ENCODE measurements around the gene PRRC2C.
"Not testable (repeated sequence)": the region's sequence is repeated elsewhere in the genome, so short reads cannot be mapped to it uniquely, and the experiment has no call there.

PRRC2C gene

DNA sequence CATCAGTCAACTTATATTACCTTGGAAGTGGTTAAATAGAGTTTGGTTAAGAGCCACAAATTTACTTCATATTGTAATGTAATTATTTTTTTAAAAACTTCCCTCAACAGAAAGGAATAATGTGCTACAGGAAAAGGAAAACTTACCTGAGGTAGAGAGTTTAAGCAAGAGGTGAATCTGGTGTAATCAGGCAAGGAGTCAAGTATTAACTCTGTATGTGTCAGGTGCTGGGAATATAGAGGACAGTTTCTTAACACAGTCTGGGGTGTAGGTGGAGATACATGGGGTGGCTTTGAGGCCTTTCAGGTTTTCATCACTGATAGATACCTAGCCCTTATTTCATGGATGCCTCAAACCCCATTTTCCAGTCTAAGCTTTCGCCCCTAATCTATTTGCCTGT lies 110.8 kb downstream of the PRRC2C start:
- Histone ChIP-seq H3K4me3 (ENCODE audit: low read depth, low read length) (no peak overlapping the region), H3K9ac (no peak overlapping the region)
- TF ChIP-seq, protein P1, sequence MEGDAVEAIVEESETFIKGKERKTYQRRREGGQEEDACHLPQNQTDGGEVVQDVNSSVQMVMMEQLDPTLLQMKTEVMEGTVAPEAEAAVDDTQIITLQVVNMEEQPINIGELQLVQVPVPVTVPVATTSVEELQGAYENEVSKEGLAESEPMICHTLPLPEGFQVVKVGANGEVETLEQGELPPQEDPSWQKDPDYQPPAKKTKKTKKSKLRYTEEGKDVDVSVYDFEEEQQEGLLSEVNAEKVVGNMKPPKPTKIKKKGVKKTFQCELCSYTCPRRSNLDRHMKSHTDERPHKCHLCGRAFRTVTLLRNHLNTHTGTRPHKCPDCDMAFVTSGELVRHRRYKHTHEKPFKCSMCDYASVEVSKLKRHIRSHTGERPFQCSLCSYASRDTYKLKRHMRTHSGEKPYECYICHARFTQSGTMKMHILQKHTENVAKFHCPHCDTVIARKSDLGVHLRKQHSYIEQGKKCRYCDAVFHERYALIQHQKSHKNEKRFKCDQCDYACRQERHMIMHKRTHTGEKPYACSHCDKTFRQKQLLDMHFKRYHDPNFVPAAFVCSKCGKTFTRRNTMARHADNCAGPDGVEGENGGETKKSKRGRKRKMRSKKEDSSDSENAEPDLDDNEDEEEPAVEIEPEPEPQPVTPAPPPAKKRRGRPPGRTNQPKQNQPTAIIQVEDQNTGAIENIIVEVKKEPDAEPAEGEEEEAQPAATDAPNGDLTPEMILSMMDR (IDR thresholded peaks at IDR 0.05): no peak

DNA sequence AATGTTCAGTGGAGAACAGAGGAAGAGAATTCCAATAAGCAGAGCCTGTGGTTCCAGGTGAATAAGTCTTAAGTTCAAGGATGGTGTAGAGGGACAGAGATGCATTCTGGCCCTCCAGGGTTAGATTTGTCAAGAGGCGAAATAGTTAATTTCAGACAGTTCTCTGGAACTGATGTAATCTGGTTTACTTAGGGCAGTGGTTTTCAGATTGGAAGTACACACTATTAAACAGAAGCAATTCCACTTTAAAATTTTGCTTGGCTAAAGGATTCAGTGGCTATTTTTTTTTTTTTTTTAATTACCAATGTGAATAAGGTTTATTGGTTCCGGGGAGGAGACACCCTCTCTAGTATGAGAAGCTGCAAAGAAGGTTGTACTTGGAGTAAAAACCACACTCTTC lies 111.4 kb downstream of the PRRC2C start:
- Histone ChIP-seq H3K36me3 (ENCODE audit: control insufficient read depth, insufficient read depth, low read length) (no peaks in the 10 kb centered on the region), H2AFZ (no peak overlapping the region), H3K27ac (no peak overlapping the region), H3K9me3 (ENCODE audit: control insufficient read depth, low read length) (no peaks in the 10 kb centered on the region), H3K4me3 (ENCODE audit: low read depth, low read length) (no peak overlapping the region), H3K27me3 (ENCODE audit: control insufficient read depth, insufficient read depth, low read length) (no peaks in the 10 kb centered on the region), H3K9ac (no peak overlapping the region), H3K79me2 (no peaks in the 10 kb centered on the region), H3K4me1 (no peaks in the 10 kb centered on the region), H3K4me2 (ENCODE audit: low read length) (no peak overlapping the region)
- TF ChIP-seq, protein P1 (IDR thresholded peaks at IDR 0.05): no peak

More for the DNA sequence above, 110.8 kb downstream of the PRRC2C start:
- H3K36me3 ChIP-seq (ENCODE audit: control insufficient read depth, insufficient read depth, low read length): no peaks in the 10 kb centered on the region
- H3K27ac ChIP-seq: no peak overlapping the region
- H2AFZ ChIP-seq: no peak overlapping the region
- no peak overlapping the region for H3K4me2 ChIP-seq (ENCODE audit: low read length)
- H3K79me2 ChIP-seq: no peaks in the 10 kb centered on the region
- H3K27me3 ChIP-seq (ENCODE audit: control insufficient read depth, insufficient read depth, low read length): no peaks in the 10 kb centered on the region
- no peaks in the 10 kb centered on the region for H3K4me1 ChIP-seq
- no peaks in the 10 kb centered on the region for H3K9me3 ChIP-seq (ENCODE audit: control insufficient read depth, low read length)

DNA sequence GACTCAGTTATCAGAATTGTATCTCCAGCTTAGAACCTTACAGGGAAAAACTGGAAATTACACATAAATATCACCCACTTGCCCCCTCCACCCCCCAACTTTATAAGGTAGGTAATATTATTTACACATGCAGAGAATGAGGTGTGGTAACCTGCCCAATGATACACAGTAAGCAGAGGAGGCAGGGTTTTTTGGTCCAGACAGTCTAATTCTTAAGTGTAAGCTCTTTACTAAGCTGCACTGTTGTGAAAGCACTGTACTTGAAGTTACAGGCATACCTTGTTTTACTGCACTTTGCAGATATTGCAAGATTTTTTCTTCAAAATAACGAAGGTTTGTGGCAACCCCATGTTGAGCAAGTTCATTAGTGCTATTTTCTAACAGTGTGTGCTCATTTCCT lies 111.9 kb downstream of the PRRC2C start:
- no peak overlapping the region for H3K4me3 ChIP-seq (ENCODE audit: low read depth, low read length)
- no peak overlapping the region for H3K9ac ChIP-seq
- H3K79me2 ChIP-seq: no peaks in the 10 kb centered on the region
- TF ChIP-seq, protein P1 (IDR thresholded peaks at IDR 0.05): no peak
- no peak overlapping the region for H2AFZ ChIP-seq
- no peak overlapping the region for H3K27ac ChIP-seq
- H3K27me3 ChIP-seq (ENCODE audit: control insufficient read depth, insufficient read depth, low read length): no peaks in the 10 kb centered on the region
- no peak overlapping the region for H3K4me2 ChIP-seq (ENCODE audit: low read length)
- H3K9me3 ChIP-seq (ENCODE audit: control insufficient read depth, low read length): no peaks in the 10 kb centered on the region
- no peaks in the 10 kb centered on the region for H3K4me1 ChIP-seq
- H3K36me3 ChIP-seq (ENCODE audit: control insufficient read depth, insufficient read depth, low read length): no peaks in the 10 kb centered on the region

DNA sequence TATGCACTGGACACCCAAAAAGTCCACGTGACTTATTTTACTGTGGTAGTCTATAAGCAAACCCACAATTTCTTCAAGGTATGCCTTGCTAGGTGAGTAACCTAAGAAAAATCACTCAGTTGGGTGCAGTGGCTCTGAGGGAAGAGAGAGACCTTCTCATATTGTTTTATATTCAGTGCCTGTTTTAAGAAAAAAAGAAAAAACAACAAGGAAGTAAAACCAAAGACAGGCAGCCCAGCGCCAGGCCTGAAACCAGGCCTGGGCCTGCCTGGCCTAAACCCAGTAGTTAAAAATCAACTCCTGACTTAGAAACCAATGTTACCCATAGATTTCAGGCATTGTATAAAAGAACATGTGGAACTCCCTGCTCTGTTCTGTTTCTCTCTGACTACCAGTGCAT lies 115.0 kb downstream of the PRRC2C start:
- H3K9ac ChIP-seq; H3K79me2 ChIP-seq; H3K27me3 ChIP-seq (ENCODE audit: control insufficient read depth, insufficient read depth, low read length); H3K4me3 ChIP-seq (ENCODE audit: low read depth, low read length); H3K4me2 ChIP-seq (ENCODE audit: low read length); H3K9me3 ChIP-seq (ENCODE audit: control insufficient read depth, low read length); H3K4me1 ChIP-seq; H2AFZ ChIP-seq; H3K27ac ChIP-seq; H3K36me3 ChIP-seq (ENCODE audit: control insufficient read depth, insufficient read depth, low read length): not testable (repeated sequence)

DNA sequence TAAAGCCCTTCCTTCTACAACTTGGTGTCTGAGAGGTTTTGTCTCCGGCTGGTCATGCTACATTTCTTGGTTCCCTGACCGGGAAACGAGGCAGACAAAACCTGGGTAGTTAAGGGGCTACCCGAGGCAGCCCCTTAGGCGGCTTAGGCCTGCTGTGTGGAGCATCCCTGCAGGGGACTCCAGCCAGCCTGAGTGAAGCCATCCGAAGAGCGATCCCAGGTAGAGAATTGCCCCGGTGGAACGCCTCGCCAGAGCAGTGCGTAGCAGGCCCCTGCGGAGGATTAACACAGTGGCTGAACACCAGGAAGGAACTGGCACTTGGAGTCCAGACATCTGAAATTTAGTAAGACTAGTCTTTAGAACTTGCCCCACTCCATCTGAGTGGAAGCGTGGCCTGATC lies 115.5 kb downstream of the PRRC2C start:
- Histone ChIP-seq H3K36me3 (ENCODE audit: control insufficient read depth, insufficient read depth, low read length) (no peaks in the 10 kb centered on the region), H3K4me3 (ENCODE audit: low read depth, low read length) (no peak overlapping the region), H3K27me3 (ENCODE audit: control insufficient read depth, insufficient read depth, low read length) (no peaks in the 10 kb centered on the region), H3K27ac (no peak overlapping the region), H3K4me2 (ENCODE audit: low read length) (no peak overlapping the region), H3K4me1 (no peaks in the 10 kb centered on the region), H3K9me3 (ENCODE audit: control insufficient read depth, low read length) (no peaks in the 10 kb centered on the region), H2AFZ (no peak overlapping the region), H3K9ac (no peak overlapping the region), H3K79me2 (no peaks in the 10 kb centered on the region)
- TF ChIP-seq, protein P1 (IDR thresholded peaks at IDR 0.05): no peak

DNA sequence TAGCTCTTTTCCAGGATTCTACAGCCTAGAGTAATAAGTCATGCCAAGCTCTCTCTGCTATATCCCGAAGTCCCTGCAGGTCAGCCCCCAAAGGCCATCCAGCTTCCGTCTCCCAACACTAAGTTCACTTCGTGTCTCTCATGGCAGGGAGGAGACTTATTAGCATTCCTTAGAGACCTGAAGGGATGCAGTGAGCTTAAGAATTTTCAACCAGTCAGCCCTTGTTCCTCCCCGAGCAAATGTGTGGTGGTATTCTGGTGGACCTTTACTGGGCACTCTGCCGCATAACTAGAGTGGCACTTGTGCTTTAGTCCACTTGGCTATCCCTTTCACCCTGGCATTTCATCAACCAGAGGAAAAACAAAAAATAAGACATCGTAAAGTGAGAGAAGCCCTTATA lies 117.7 kb downstream of the PRRC2C start:
- H3K4me1 ChIP-seq; H3K36me3 ChIP-seq (ENCODE audit: control insufficient read depth, insufficient read depth, low read length); H3K27me3 ChIP-seq (ENCODE audit: control insufficient read depth, insufficient read depth, low read length); H3K4me3 ChIP-seq (ENCODE audit: low read depth, low read length); H3K9ac ChIP-seq; H3K4me2 ChIP-seq (ENCODE audit: low read length); H3K79me2 ChIP-seq; H3K9me3 ChIP-seq (ENCODE audit: control insufficient read depth, low read length); H2AFZ ChIP-seq; H3K27ac ChIP-seq: not testable (repeated sequence)
